OCI-M2 (cell line): ENCODE measurements around the gene CMKLR1.

Source experiments
- DNase-seq: peaks from one replicate; lab custom pipeline; 2025; ENCODE audit not compliant: unreplicated experiment; lab: John Stamatoyannopoulos, UW

Gene CMKLR1

GRCh38 chr12:108317308-108318234 lies 21.5 kb downstream of the CMKLR1 start:
- no peak for DNase-seq

- DNase-seq = no peak
Observed at GRCh38 chr12:108316176-108317086, 22.7 kb downstream of the CMKLR1 start.

GRCh38 chr12:108315486-108316105 lies 23.5 kb downstream of the CMKLR1 start:
- DNase-seq = no peak

- no peak for DNase-seq
Observed at GRCh38 chr12:108313606-108314351, 25.3 kb downstream of the CMKLR1 start.

GRCh38 chr12:108313241-108313605 lies 25.9 kb downstream of the CMKLR1 start:
- DNase-seq = no peak

- DNase-seq = no peak
Observed at GRCh38 chr12:108312693-108313189, 26.4 kb downstream of the CMKLR1 start.

- DNase-seq = no peak
Observed at GRCh38 chr12:108312073-108312659, 26.9 kb downstream of the CMKLR1 start.

GRCh38 chr12:108311605-108312004 lies 27.5 kb downstream of the CMKLR1 start:
- DNase-seq = no peak

- DNase-seq = no peak
Observed at GRCh38 chr12:108310489-108310888, 28.6 kb downstream of the CMKLR1 start.

- DNase-seq = no peak
Observed at GRCh38 chr12:108309674-108310312, 29.3 kb downstream of the CMKLR1 start.

- DNase-seq = no peak
Observed at GRCh38 chr12:108308395-108309085, 30.6 kb downstream of the CMKLR1 start.

- no peak for DNase-seq
Observed at GRCh38 chr12:108307006-108307405, 32.1 kb downstream of the CMKLR1 start.

- no peak for DNase-seq
Observed at GRCh38 chr12:108306506-108306905, 32.6 kb downstream of the CMKLR1 start.

GRCh38 chr12:108305991-108306501 lies 33.1 kb downstream of the CMKLR1 start:
- no peak for DNase-seq

- no peak for DNase-seq
Observed at GRCh38 chr12:108305520-108305919, 33.6 kb downstream of the CMKLR1 start.

GRCh38 chr12:108304633-108305032 lies 34.5 kb downstream of the CMKLR1 start:
- DNase-seq = no peak

GRCh38 chr12:108303703-108304102 lies 35.4 kb downstream of the CMKLR1 start:
- DNase-seq = no peak

GRCh38 chr12:108302403-108303311 lies 36.5 kb downstream of the CMKLR1 start:
- DNase-seq = no peak
